KOPT-K1 (cell line): ENCODE results near the gene DCLRE1C.
"Not testable (repeated sequence)": the region's sequence is repeated elsewhere in the genome, so short reads cannot be mapped to it uniquely, and the experiment has no call there.

Experiments
- H3K27ac ChIP-seq: fragments of 200-600 bp; sonication (generic); 2 replicates; pipeline ENCODE4 v1.5.1; 2016; ENCODE audit warnings: antibody characterized with exemption, mild to moderate bottlenecking, low read depth, low read length; ENCODE audit not compliant: poor library complexity, severe bottlenecking
- H3K36me3 ChIP-seq: fragments of 200-600 bp; sonication (generic); 2 replicates; pipeline ENCODE4 v1.5.1; 2017; ENCODE audit warnings: antibody characterized with exemption, mild to moderate bottlenecking, low read length, moderate library complexity; ENCODE audit not compliant: insufficient read depth
- H3K9me3 ChIP-seq: fragments of 200-600 bp; sonication (generic); 2 replicates; pipeline ENCODE4 v1.5.1; 2017; ENCODE audit warnings: antibody characterized with exemption, low read length, mild to moderate bottlenecking; ENCODE audit not compliant: insufficient read depth, poor library complexity, severe bottlenecking

Gene DCLRE1C

DNA sequence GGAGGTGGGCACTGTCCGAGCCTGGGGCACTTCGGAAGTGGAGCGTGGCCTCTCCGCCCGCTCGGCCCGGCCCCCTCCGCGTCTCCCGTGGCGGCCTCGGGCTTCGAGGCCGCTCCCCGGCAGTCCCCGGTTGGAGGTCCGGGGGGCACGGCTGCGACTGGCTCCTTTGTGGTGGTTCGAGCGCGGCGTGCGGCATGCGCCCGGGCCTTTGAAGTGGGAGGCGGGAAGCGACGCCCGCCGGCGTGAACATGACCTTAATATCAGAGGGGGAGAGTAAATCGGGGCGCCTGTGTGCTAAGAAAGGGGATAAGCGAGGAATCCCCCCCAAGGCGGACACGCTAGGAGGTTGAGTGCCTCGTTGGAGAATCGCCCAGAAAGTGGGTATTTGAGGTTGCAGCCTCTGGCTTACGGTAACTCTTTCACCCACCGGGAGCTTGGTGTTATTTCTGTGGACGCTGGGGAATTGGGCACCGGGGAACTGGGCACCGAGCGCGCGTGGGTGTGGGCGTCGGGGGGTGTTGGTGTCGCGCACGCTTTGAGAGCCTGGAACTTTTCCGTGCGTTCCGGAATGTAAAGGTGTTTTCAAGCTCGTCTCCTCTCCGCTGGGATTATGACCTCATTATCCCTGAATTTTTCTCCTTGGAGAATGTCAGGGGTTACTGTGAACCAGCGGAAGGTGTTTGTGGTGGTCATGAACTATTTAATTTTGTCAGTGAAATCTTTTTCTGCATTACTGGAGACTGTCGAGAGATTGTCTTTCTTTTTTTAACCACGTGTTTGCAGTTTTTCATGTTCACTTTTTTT lies 74.6 kb downstream of the DCLRE1C start:
- H3K36me3 ChIP-seq, result peaks cover 15% of the 10 kb centered on the region
- H3K27ac ChIP-seq, result peak overlapping the region; percentile 87
- no peaks in the 10 kb centered on the region for H3K9me3 ChIP-seq

- Histone ChIP-seq H3K9me3 (no peaks in the 10 kb centered on the region), H3K36me3 (peaks cover 20% of the 10 kb centered on the region), H3K27ac (peak within 1 kb of the TSS; percentile 87)
Measured at GRCh38 chr10:14878266-14879123, 75.4 kb downstream of the DCLRE1C start, which contains the start of gene SUV39H2. Gene SUV39H2, plus strand, starts transcription at chr10:14878866. Its CDS starts 23 bp downstream, at chr10:14878889.

DNA sequence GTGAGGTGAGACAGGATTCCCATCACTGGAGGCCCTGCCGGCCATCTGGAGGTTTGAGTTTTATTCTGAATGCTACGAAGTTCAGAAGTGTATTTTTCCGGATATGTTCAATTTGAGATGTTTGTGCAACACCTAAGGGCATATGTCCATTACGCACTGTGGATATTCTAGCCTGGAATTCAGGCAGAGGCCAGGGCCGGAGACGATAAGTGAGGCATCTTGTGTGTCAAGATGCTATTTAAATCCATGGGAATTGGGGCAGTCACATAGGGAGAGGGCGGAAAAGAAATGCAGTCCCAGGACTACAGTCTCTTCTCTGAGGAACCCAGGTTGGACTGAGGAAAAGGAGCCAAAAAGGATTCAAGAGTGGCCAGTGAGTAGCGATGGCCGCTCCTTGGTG lies 77.1 kb downstream of the DCLRE1C start:
- H3K9me3 ChIP-seq, result no peaks in the 10 kb centered on the region
- H3K27ac ChIP-seq, result no peak overlapping the region
- peaks cover 29% of the 10 kb centered on the region for H3K36me3 ChIP-seq

GRCh38 chr10:14875941-14876340 lies 78.0 kb downstream of the DCLRE1C start:
- H3K36me3 ChIP-seq, result peaks cover 33% of the 10 kb centered on the region
- H3K27ac ChIP-seq, result no peak overlapping the region
- H3K9me3 ChIP-seq, result no peaks in the 10 kb centered on the region

- Histone ChIP-seq H3K36me3 (peaks cover 60% of the 10 kb centered on the region), H3K9me3 (no peaks in the 10 kb centered on the region), H3K27ac (no peak overlapping the region)
Measured at GRCh38 chr10:14873090-14873760, 80.7 kb downstream of the DCLRE1C start.

DNA sequence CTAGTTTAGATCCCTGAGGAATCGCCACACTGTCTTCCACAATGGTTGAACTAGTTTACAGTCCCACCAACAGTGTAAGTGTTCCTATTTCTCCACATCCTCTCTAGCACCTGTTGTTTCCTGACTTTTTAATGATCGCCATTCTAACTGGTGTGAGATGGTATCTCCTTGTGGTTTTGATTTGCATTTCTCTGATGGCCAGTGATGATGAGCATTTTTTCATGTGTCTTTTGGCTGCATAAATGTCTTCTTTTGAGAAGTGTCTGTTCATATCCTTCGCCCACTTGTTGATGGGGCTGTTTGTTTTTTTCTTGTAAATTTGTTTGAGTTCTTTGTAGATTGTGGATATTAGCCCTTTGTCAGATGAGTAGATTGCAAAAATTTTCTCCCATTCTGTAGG lies 89.0 kb downstream of the DCLRE1C start:
- not testable (repeated sequence) for H3K27ac ChIP-seq, H3K9me3 ChIP-seq
- peaks cover 71% of the 10 kb centered on the region for H3K36me3 ChIP-seq

GRCh38 chr10:14864466-14864865 lies 89.4 kb downstream of the DCLRE1C start:
- not testable (repeated sequence) for H3K27ac ChIP-seq, H3K9me3 ChIP-seq
- peaks cover 71% of the 10 kb centered on the region for H3K36me3 ChIP-seq

- no peak overlapping the region for H3K27ac ChIP-seq
- H3K36me3 ChIP-seq, result peaks cover 71% of the 10 kb centered on the region
- no peaks in the 10 kb centered on the region for H3K9me3 ChIP-seq
Measured at GRCh38 chr10:14860791-14861190, 93.1 kb downstream of the DCLRE1C start.

DNA sequence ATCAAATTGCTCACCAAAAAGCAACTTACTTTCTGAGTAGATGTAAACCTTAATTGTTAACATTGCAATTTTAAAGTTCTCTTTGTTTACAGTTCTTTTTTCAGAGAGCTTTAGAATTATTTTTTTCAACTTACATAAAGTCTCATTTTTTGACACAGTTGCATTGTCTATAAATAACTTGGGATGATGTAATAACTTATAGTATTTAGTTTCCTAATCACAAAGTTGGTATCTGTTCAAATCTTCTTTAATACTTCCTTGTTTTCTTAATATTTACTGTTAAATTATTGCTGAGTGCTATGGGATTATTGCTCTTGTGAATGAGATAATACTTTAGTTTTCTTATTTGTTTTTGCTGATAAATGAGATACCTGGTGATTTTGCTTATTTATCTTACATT lies 94.1 kb downstream of the DCLRE1C start:
- Histone ChIP-seq H3K9me3 (no peaks in the 10 kb centered on the region), H3K36me3 (peaks cover 77% of the 10 kb centered on the region), H3K27ac (no peak overlapping the region)

DNA sequence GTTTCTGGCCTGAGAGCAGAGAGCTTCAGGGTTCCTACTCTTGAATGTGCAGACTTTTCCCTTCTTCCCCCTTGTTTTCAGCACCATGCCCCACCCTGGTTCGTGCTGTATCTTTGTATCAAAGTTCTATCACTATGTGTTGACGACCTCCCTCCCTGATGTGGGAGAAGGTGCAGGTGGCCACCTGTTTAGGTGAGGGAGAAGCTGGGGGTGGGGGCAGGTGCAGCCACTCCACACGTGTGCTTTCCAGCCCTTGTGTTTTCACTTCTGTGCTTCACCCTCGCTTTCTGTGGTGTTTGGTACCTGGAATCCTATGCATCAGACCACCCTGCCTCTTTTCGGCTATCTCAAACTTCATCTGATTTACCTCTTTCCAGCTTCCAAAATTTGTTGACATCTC lies 94.9 kb downstream of the DCLRE1C start:
- H3K36me3 ChIP-seq, result peaks cover 84% of the 10 kb centered on the region
- no peak overlapping the region for H3K27ac ChIP-seq
- H3K9me3 ChIP-seq, result no peaks in the 10 kb centered on the region

DNA sequence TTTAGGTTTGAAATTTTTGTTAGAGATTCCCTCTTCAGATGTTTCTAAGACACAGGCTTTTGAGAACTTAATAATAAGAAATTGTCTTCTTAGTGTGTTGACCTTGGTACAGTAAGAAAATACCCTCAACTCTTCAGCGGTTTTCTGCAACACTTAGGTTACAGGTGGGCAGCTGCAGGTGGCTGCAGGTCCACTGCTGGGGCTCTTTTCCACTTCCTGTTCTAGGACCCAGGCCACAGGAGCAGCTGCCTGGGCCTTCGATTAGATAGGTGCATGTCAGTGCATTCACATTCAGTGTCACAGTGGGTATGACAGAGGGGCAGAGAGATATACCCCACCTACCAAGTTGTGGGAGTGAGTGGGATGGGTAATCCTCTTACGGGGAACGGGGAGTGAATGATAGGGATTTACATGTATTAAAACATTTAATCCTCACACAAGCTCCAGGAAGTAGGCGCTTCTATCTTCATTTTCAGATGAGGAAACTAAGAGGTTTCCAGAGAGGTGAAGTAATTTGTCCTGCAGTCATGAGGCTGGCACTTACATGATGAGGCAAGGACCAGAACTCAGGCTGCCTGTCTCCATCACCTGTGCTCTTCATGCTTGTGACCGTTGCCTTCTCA lies 95.4 kb downstream of the DCLRE1C start:
- Histone ChIP-seq H3K27ac (no peak overlapping the region), H3K36me3 (peaks cover 82% of the 10 kb centered on the region), H3K9me3 (no peaks in the 10 kb centered on the region)

- no peak overlapping the region for H3K27ac ChIP-seq
- H3K9me3 ChIP-seq, result no peaks in the 10 kb centered on the region
- peaks cover 95% of the 10 kb centered on the region for H3K36me3 ChIP-seq
Measured at GRCh38 chr10:14855453-14855852, 98.4 kb downstream of the DCLRE1C start.

GRCh38 chr10:14852236-14852635 lies 101.7 kb downstream of the DCLRE1C start:
- Histone ChIP-seq H3K9me3 (no peaks in the 10 kb centered on the region), H3K27ac (no peak overlapping the region), H3K36me3 (peaks cover 90% of the 10 kb centered on the region)
